Trophoblast cell (in vitro differentiated cells and primary cell): ENCODE measurements around the gene SPATC1L.
A peak's percentile ranks its signal among the peaks of the same experiment; 100 is the strongest.

ENCODE experiments used
- DNase-seq, 2 donors: peaks; one replicate each; pipeline ENCODE4 v3.0.0-alpha.2; 2016
- H2AFZ ChIP-seq: 2 replicates; pipeline ENCODE4 v1.6.1; 2013; ENCODE audit warnings: low read length, moderate library complexity, mild to moderate bottlenecking; ENCODE audit not compliant: insufficient read depth, poor library complexity
- H2AK5ac ChIP-seq: 2 replicates; pipeline ENCODE4 v1.6.1; 2013; ENCODE audit warnings: mild to moderate bottlenecking, low read length
- H2BK120ac ChIP-seq: 2 replicates; pipeline ENCODE4 v1.6.1; 2013; ENCODE audit warnings: low read length, mild to moderate bottlenecking, moderate library complexity; ENCODE audit not compliant: insufficient read depth, poor library complexity
- H2BK12ac ChIP-seq: 2 replicates; pipeline ENCODE4 v1.6.1; 2013; ENCODE audit warnings: mild to moderate bottlenecking, low read length, moderate library complexity
- H2BK5ac ChIP-seq: 2 replicates; pipeline ENCODE4 v1.6.1; 2013; ENCODE audit warnings: low read length, low read depth, moderate library complexity, mild to moderate bottlenecking; ENCODE audit not compliant: poor library complexity
- H3K14ac ChIP-seq: 2 replicates; pipeline ENCODE4 v1.6.1; 2013; ENCODE audit warnings: mild to moderate bottlenecking, low read length
- H3K18ac ChIP-seq: 2 replicates; pipeline ENCODE4 v1.6.1; 2013; ENCODE audit warnings: mild to moderate bottlenecking, low read length
- H3K23ac ChIP-seq: 2 replicates; pipeline ENCODE4 v1.6.1; 2013; ENCODE audit warnings: low read length
- H3K27ac ChIP-seq: 2 replicates; pipeline ENCODE4 v1.5.1; 2013; ENCODE audit warnings: low read depth, mild to moderate bottlenecking, inconsistent platforms, low read length, moderate library complexity
- H3K27me3 ChIP-seq: 2 replicates; pipeline ENCODE4 v1.6.1; 2013; ENCODE audit warnings: inconsistent platforms, mild to moderate bottlenecking, low read length, moderate library complexity; ENCODE audit not compliant: insufficient read depth
- H3K36me3 ChIP-seq, 2 experiments: 1 replicate in 1 of 2; 2 replicates in 1 of 2; pipeline ENCODE4 v1.6.1; 2013; ENCODE audit warnings: low read length in 2 of 2, mild to moderate bottlenecking in 2 of 2, moderate library complexity in 1 of 2; ENCODE audit not compliant: insufficient read depth in 2 of 2, control insufficient read depth in 1 of 2
- H3K4ac ChIP-seq: 2 replicates; pipeline ENCODE4 v1.6.1; 2013; ENCODE audit warnings: low read depth, mild to moderate bottlenecking, low read length, moderate library complexity
- H3K4me1 ChIP-seq, 2 experiments: 1 replicate in 1 of 2; 2 replicates in 1 of 2; pipeline ENCODE4 v1.6.1; 2013; ENCODE audit warnings: low read length in 2 of 2, mild to moderate bottlenecking in 2 of 2, moderate library complexity in 1 of 2; ENCODE audit not compliant: insufficient read depth in 2 of 2, control insufficient read depth in 1 of 2
- H3K4me2 ChIP-seq: 2 replicates; pipeline ENCODE4 v1.6.1; 2013; ENCODE audit warnings: inconsistent platforms, mild to moderate bottlenecking, low read length, moderate library complexity
- H3K4me3 ChIP-seq: 2 replicates; pipeline ENCODE4 v1.5.1; 2013; ENCODE audit warnings: mild to moderate bottlenecking, low read depth, low read length, inconsistent platforms
- H3K79me1 ChIP-seq: one replicate; pipeline ENCODE4 v1.6.1; 2013; ENCODE audit warnings: low read length
- H3K79me2 ChIP-seq: 2 replicates; pipeline ENCODE4 v1.6.1; 2013; ENCODE audit warnings: low read length, mild to moderate bottlenecking; ENCODE audit not compliant: control insufficient read depth, insufficient read depth, poor library complexity
- H3K9ac ChIP-seq: 2 replicates; pipeline ENCODE4 v1.6.1; 2013; ENCODE audit warnings: mild to moderate bottlenecking, low read length
- H3K9me3 ChIP-seq: 2 replicates; pipeline ENCODE4 v1.6.1; 2013; ENCODE audit warnings: low read depth, mild to moderate bottlenecking, control low read depth, inconsistent platforms, low read length; ENCODE audit not compliant: insufficient read depth
- H4K12ac ChIP-seq: 2 replicates; pipeline ENCODE4 v1.6.1; 2013; ENCODE audit warnings: low read depth, mild to moderate bottlenecking, low read length, moderate library complexity
- H4K8ac ChIP-seq: 2 replicates; pipeline ENCODE4 v1.6.1; 2013; ENCODE audit warnings: low read depth, mild to moderate bottlenecking, low read length, moderate library complexity
- H4K91ac ChIP-seq: one replicate; pipeline ENCODE4 v1.6.1; 2013; ENCODE audit warnings: low read depth, mild to moderate bottlenecking, low read length, moderate library complexity
- WGBS: extraction: QIAGEN DNeasy Blood & Tissue Kit; methylation state at CpG from one replicate; pipeline ENCODE4 v1.1.7; 2013; ENCODE audit warnings: missing lambda C conversion rate; ENCODE audit not compliant: insufficient read length, insufficient coverage; ENCODE audit errors: extremely low coverage; 5-methylcytosine and 5-hydroxymethylcytosine counted together

The SPATC1L gene

DNA sequence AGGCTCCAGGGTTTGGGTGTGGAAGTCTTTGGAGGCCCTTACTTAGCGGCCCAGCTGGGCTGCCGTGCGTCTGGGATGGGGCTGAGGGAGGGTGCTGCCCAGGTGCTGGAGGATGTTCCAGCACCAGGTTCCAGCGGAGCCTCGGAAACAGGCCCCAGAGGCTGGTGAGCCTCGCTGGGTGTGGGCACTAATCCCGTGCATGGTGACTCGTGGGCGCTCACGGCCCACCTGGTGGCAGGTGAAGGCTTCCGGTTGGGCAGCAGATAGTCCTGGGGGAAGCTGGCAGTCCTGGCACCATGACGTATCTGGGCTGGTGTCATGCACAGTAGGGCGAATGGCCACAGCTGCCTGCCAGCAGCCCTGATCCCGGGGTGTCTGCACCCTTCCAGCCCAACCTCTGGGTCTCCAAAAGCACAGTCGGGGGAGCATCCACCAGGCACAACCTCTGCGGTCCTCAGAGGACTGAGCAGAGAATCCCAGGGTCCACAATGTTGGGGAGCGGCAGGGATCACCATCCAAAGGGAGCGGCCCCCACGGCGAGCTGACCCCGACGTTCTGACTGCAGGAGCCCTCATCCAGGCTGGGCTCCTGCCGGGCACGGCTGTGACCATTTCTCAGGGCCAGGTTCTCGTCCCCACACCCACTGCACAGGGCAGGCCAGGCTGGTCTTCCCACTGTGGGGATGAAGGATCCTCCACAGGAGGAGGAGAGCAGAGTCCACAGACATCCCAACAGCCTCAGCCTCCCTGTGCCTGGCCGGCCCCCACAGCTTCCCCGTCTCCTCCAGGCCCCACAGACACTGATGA is 54.2 kb downstream of the SPATC1L start:
- H3K27ac ChIP-seq, result no peak overlapping the region
- no peak overlapping the region for H3K9ac ChIP-seq
- H4K12ac ChIP-seq, result no peak overlapping the region
- no peak overlapping the region for H3K4me2 ChIP-seq
- no peak overlapping the region for H3K14ac ChIP-seq
- peaks cover 16 to 18% of the 10 kb centered on the region in 2 experiments for H3K36me3 ChIP-seq
- H2BK12ac ChIP-seq, result no peak overlapping the region
- H3K9me3 ChIP-seq, result peaks cover 8% of the 10 kb centered on the region
- H2BK120ac ChIP-seq, result no peak overlapping the region
- no peak overlapping the region for H3K18ac ChIP-seq
- H2BK5ac ChIP-seq, result no peak overlapping the region
- DNase-seq, result no peak
- WGBS, result no CpG with 5 or more reads among the region's 27 CpGs
- no peaks in the 10 kb centered on the region for H3K79me2 ChIP-seq
- H3K27me3 ChIP-seq, result no peaks in the 10 kb centered on the region
- H3K79me1 ChIP-seq, result no peaks in the 10 kb centered on the region
- peaks cover 0 to 2% of the 10 kb centered on the region in 2 experiments for H3K4me1 ChIP-seq
- H4K91ac ChIP-seq, result no peak overlapping the region
- H4K8ac ChIP-seq, result no peak overlapping the region
- no peak overlapping the region for H3K23ac ChIP-seq
- no peak overlapping the region for H3K4ac ChIP-seq
- H2AK5ac ChIP-seq, result no peak overlapping the region
- no peak overlapping the region for H2AFZ ChIP-seq
- no peak overlapping the region for H3K4me3 ChIP-seq

DNA sequence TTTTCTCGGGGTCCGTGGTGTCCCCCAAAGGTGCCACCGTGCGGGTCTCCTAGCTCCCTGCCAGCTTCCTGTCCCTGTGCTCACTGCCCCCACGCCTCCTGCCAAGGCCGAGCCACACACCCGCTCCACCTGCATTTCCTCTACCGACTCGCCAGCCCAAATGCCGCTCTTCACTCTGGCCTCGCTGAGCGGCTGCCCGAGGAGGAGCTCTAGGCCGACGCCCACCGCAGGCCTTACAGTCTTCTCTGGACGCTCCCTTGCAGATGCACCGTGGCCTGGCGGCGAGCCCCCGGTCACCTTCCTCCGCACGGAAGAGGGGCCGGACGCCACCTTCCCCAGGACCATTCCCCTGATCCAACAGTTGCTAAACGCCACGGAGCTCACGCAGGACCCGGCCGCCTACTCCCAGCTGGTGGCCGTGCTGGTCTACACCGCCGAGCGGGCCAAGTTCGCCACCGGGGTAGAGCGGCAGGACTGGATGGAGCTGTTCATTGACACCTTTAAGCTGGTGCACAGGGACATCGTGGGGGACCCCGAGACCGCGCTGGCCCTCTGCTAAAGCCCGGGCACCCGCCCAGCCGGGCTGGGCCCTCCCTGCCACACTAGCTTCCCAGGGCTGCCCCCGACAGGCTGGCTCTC is 55.2 kb downstream of the SPATC1L start:
- H3K79me1 ChIP-seq, result no peaks in the 10 kb centered on the region
- H3K4me3 ChIP-seq, result no peak overlapping the region
- WGBS, result no CpG with 5 or more reads among the region's 45 CpGs

DNA sequence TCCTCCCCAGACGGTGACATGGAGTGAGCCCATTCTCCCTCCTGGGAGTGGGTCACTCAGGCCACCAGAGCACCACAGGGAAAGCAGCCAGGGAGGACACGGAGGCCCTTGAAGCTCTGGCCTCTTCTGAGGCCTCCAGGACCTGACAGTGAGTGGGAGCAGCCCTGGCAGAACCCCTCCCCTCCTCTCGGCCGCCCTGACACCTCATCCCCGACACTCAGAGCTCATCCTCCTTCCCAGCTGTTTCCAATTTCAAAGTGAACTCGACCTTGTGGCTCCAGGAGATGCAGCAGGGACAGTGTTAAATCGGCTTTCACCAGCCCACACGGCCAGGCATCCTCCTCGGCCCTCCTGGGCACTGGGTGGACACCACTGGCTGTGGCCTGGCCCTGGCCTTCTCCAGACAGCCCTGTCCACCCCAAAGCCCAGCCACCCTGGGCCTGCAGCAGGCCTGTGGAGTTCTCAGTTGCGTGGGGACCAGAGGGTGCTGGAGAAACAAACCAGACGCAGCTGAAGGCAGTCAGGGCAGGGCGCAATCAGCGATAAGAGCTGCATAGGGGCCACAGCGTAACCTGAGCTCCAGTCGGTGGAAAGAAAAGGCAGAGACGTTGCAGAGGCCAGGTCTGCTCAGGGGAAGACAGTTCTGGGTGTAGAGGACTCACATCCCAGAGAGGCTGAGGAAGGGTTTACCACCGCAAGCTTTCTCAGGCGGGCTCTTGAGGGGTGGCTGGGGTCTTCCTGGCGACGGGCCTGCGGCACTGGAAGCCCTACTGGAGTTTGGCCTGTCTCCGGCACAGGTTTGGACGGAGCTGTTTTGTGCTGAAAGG is 55.9 kb downstream of the SPATC1L start:
- Histone ChIP-seq H3K79me1 (no peaks in the 10 kb centered on the region), H2BK5ac (no peak overlapping the region), H3K18ac (no peak overlapping the region), H3K4me1 (peaks cover 0 to 2% of the 10 kb centered on the region in 2 experiments), H3K4me3 (no peak overlapping the region), H3K4me2 (no peak overlapping the region), H4K8ac (no peak overlapping the region), H3K23ac (no peak overlapping the region), H2AK5ac (no peak overlapping the region), H3K27ac (no peak overlapping the region), H2BK120ac (no peak overlapping the region), H3K14ac (no peak overlapping the region), H3K36me3 (peaks cover 19% of the 10 kb centered on the region in 2 experiments), H4K12ac (no peak overlapping the region), H3K4ac (no peak overlapping the region), H4K91ac (no peak overlapping the region), H2AFZ (no peak overlapping the region), H3K79me2 (no peaks in the 10 kb centered on the region), H2BK12ac (no peak overlapping the region), H3K27me3 (no peaks in the 10 kb centered on the region), H3K9ac (no peak overlapping the region), H3K9me3 (peaks cover 6% of the 10 kb centered on the region)
- WGBS, result no CpG with 5 or more reads among the region's 23 CpGs
- peak in 1 of 2 donors; percentile 5 for DNase-seq

More for the DNA sequence above, 55.2 kb downstream of the SPATC1L start:
- no peak overlapping the region for H2BK5ac ChIP-seq
- no peak overlapping the region for H3K27ac ChIP-seq
- H3K9ac ChIP-seq, result no peak overlapping the region
- H3K18ac ChIP-seq, result no peak overlapping the region
- H3K79me2 ChIP-seq, result no peaks in the 10 kb centered on the region
- no peak overlapping the region for H3K23ac ChIP-seq
- H2AK5ac ChIP-seq, result no peak overlapping the region
- no peak overlapping the region for H3K4ac ChIP-seq
- no peak for DNase-seq
- no peak overlapping the region for H3K4me2 ChIP-seq
- peaks cover 9% of the 10 kb centered on the region for H3K9me3 ChIP-seq
- H4K91ac ChIP-seq, result no peak overlapping the region
- no peak overlapping the region for H2AFZ ChIP-seq
- peaks cover 0 to 2% of the 10 kb centered on the region in 2 experiments for H3K4me1 ChIP-seq
- H3K14ac ChIP-seq, result no peak overlapping the region
- H3K36me3 ChIP-seq, result peaks cover 19% of the 10 kb centered on the region in 2 experiments
- no peak overlapping the region for H2BK120ac ChIP-seq
- no peak overlapping the region for H4K8ac ChIP-seq
- H4K12ac ChIP-seq, result no peak overlapping the region
- H2BK12ac ChIP-seq, result no peak overlapping the region
- no peaks in the 10 kb centered on the region for H3K27me3 ChIP-seq

DNA sequence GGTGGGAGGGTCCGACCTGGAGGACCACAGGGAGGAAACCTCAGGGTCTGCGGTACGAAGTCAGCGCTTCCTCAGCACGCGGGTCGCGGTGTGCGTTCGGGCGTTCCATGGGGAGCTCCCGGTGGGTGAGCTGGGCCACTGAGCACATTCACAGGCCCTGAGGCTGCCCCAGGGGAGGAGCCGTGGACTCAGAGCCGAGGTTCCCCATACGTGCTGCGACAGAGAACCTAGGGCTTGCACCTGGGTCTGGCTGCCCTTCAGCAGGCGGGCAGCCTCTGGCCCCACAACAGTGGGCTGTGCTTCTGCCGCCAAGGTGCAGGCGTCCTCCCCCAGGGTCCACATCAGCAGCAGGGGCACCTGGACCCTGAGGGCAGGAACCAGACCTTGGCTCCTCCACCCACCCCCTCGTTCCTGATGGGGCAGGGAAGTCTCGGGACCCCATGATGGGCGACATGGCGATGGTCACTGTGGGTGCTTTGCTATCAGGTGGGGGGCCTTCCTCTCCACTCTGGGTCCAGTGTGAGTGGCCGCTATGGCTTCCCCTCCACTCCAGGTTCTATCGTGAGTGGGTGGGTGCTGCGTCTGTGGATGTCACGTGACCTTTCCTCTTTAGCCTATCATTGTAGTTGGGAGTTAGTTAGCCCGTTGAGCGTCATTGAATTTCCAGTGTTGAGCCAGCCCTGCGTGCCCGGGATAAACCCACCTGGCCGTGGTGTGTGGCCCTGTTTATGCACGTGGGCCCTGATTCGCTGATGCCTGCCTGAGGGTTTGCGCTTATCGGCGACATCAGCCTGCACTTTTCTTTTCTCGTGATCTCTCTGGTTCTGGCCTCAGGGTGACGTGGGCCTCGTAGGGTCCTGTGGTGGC is 56.8 kb downstream of the SPATC1L start:
- Histone ChIP-seq H3K4me3 (no peak overlapping the region), H3K27ac (no peak overlapping the region), H3K18ac (no peak overlapping the region), H2BK12ac (no peak overlapping the region), H3K4ac (no peak overlapping the region), H3K9me3 (peaks cover 6% of the 10 kb centered on the region), H3K14ac (no peak overlapping the region), H3K9ac (no peak overlapping the region), H2BK120ac (no peak overlapping the region), H4K8ac (no peak overlapping the region), H3K4me2 (no peak overlapping the region), H4K91ac (no peak overlapping the region), H3K27me3 (no peaks in the 10 kb centered on the region), H3K79me1 (no peaks in the 10 kb centered on the region), H3K4me1 (peaks cover 0 to 2% of the 10 kb centered on the region in 2 experiments), H3K36me3 (peaks cover 19 to 20% of the 10 kb centered on the region in 2 experiments), H3K79me2 (no peaks in the 10 kb centered on the region), H4K12ac (no peak overlapping the region), H2AK5ac (no peak overlapping the region), H3K23ac (no peak overlapping the region), H2BK5ac (no peak overlapping the region), H2AFZ (no peak overlapping the region)
- DNase-seq, result no peak
- no CpG with 5 or more reads among the region's 40 CpGs for WGBS
